Astrocyte of the spinal cord (primary cell): Measurements from ENCODE around the gene TRERF1.

ENCODE experiments used
- DNase-seq: peaks from one replicate; pipeline ENCODE4 v3.0.0; 2011; ENCODE audit warnings: low read depth, low spot score
- H3K4me3 ChIP-seq: 2 replicates; pipeline ENCODE4 v1.5.1; 2011; ENCODE audit warnings: low read depth, mild to moderate bottlenecking, low read length, moderate library complexity
- CTCF ChIP-seq: IDR thresholded peaks from 2 replicates; pipeline ENCODE4 v1.5.1; 2012; ENCODE audit warnings: low read depth, mild to moderate bottlenecking, low read length, inconsistent platforms
- in situ Hi-C: cut with HindIII; loops from 2 replicates; pipeline ENCODE4 v1.10.0; 2017; ENCODE audit warnings: low sequenced_read_pairs

Gene TRERF1

GRCh38 chr6:42427871-42428270 lies 23.9 kb downstream of the TRERF1 start:
- TF ChIP-seq CTCF: no peak
- H3K4me3 ChIP-seq: no peak overlapping the region
- no peak for DNase-seq
- in situ Hi-C loops: no loop called here

- no peak overlapping the region for H3K4me3 ChIP-seq
- DNase-seq: no peak
- in situ Hi-C loops: no loop called here
- TF ChIP-seq CTCF: no peak
Measured at GRCh38 chr6:42426191-42426590, 25.5 kb downstream of the TRERF1 start.

- no peak for DNase-seq
- in situ Hi-C loops: no loop called here
- TF ChIP-seq CTCF: no peak
Measured at GRCh38 chr6:42424906-42425474, 26.7 kb downstream of the TRERF1 start.

GRCh38 chr6:42423244-42423643 lies 28.5 kb downstream of the TRERF1 start:
- no peak overlapping the region for H3K4me3 ChIP-seq
- TF ChIP-seq CTCF: no peak
- in situ Hi-C loops: no loop called here
- no peak for DNase-seq

More at GRCh38 chr6:42424906-42425474, 26.7 kb downstream of the TRERF1 start:
- H3K4me3 ChIP-seq: no peak overlapping the region

GRCh38 chr6:42420741-42421140 lies 31.0 kb downstream of the TRERF1 start:
- no peak for TF ChIP-seq CTCF
- no peak for DNase-seq
- in situ Hi-C loops: no loop called here
- no peak overlapping the region for H3K4me3 ChIP-seq

GRCh38 chr6:42419490-42420280 lies 32.0 kb downstream of the TRERF1 start:
- TF ChIP-seq CTCF: no peak
- in situ Hi-C loops: no loop called here
- no peak for DNase-seq
- H3K4me3 ChIP-seq: no peak overlapping the region
